ENCODE measurements around the gene PIGL. TPM values are rescaled to one million over a fixed set of nuclear protein-coding genes. Genes with fewer than 3 reads are reported as not detected.

PIGL gene
- polyA plus RNA-seq, 1 donor: 49.0 TPM

- WGBS (ENCODE audit: insufficient coverage, low lambda C conversion rate): no CpG with 5 or more reads among the region's 3 CpGs
- H3K27me3 ChIP-seq (ENCODE audit: control insufficient read depth, insufficient read depth, low read length): no peaks in the 10 kb centered on the region
- no peaks in the 10 kb centered on the region for H3K36me3 ChIP-seq (ENCODE audit: control insufficient read depth, insufficient read depth, low read length)
- H3K4me1 ChIP-seq (ENCODE audit: control insufficient read depth, insufficient read depth, low read length): no peaks in the 10 kb centered on the region
- H3K27ac ChIP-seq (ENCODE audit: low read length): no peak overlapping the region
- DNase-seq: no peak
- no peak overlapping the region for H3K4me3 ChIP-seq (ENCODE audit: low read length)
- H3K9me3 ChIP-seq (ENCODE audit: control insufficient read depth, low read depth, low read length): no peaks in the 10 kb centered on the region
Observed at GRCh38 chr17:16272111-16272840, 55.3 kb downstream of the PIGL start.

- Histone ChIP-seq H3K27me3 (ENCODE audit: control insufficient read depth, insufficient read depth, low read length) (no peaks in the 10 kb centered on the region), H3K36me3 (ENCODE audit: control insufficient read depth, insufficient read depth, low read length) (no peaks in the 10 kb centered on the region), H3K4me3 (ENCODE audit: low read length) (no peak overlapping the region), H3K4me1 (ENCODE audit: control insufficient read depth, insufficient read depth, low read length) (no peaks in the 10 kb centered on the region), H3K9me3 (ENCODE audit: control insufficient read depth, low read depth, low read length) (peaks cover 2% of the 10 kb centered on the region), H3K27ac (ENCODE audit: low read length) (no peak overlapping the region)
- WGBS (ENCODE audit: insufficient coverage, low lambda C conversion rate): 100% methylated on average over 1 of the region's 1 CpG
- no peak for DNase-seq
Observed at GRCh38 chr17:16273499-16273898, 56.5 kb downstream of the PIGL start.

GRCh38 chr17:16273929-16274339 lies 56.9 kb downstream of the PIGL start:
- no peak overlapping the region for H3K4me3 ChIP-seq (ENCODE audit: low read length)
- no peaks in the 10 kb centered on the region for H3K4me1 ChIP-seq (ENCODE audit: control insufficient read depth, insufficient read depth, low read length)
- no peaks in the 10 kb centered on the region for H3K27me3 ChIP-seq (ENCODE audit: control insufficient read depth, insufficient read depth, low read length)
- no peak overlapping the region for H3K27ac ChIP-seq (ENCODE audit: low read length)
- H3K36me3 ChIP-seq (ENCODE audit: control insufficient read depth, insufficient read depth, low read length): no peaks in the 10 kb centered on the region
- DNase-seq: no peak
- WGBS (ENCODE audit: insufficient coverage, low lambda C conversion rate): 90% methylated on average over 2 of the region's 6 CpGs
- peaks cover 2% of the 10 kb centered on the region for H3K9me3 ChIP-seq (ENCODE audit: control insufficient read depth, low read depth, low read length)

GRCh38 chr17:16275024-16275423 lies 58.0 kb downstream of the PIGL start:
- no peaks in the 10 kb centered on the region for H3K4me1 ChIP-seq (ENCODE audit: control insufficient read depth, insufficient read depth, low read length)
- no peak for DNase-seq
- no peak overlapping the region for H3K27ac ChIP-seq (ENCODE audit: low read length)
- WGBS (ENCODE audit: insufficient coverage, low lambda C conversion rate): 100% methylated on average over 2 of the region's 5 CpGs
- H3K4me3 ChIP-seq (ENCODE audit: low read length): no peak overlapping the region
- no peaks in the 10 kb centered on the region for H3K27me3 ChIP-seq (ENCODE audit: control insufficient read depth, insufficient read depth, low read length)
- H3K9me3 ChIP-seq (ENCODE audit: control insufficient read depth, low read depth, low read length): peaks cover 2% of the 10 kb centered on the region
- H3K36me3 ChIP-seq (ENCODE audit: control insufficient read depth, insufficient read depth, low read length): peaks cover under 1% of the 10 kb centered on the region

- H3K9me3 ChIP-seq (ENCODE audit: control insufficient read depth, low read depth, low read length): peaks cover 2% of the 10 kb centered on the region
- H3K4me1 ChIP-seq (ENCODE audit: control insufficient read depth, insufficient read depth, low read length): no peaks in the 10 kb centered on the region
- H3K4me3 ChIP-seq (ENCODE audit: low read length): no peak overlapping the region
- no peaks in the 10 kb centered on the region for H3K27me3 ChIP-seq (ENCODE audit: control insufficient read depth, insufficient read depth, low read length)
- WGBS (ENCODE audit: insufficient coverage, low lambda C conversion rate): 100% methylated on average over 1 of the region's 1 CpG
- H3K27ac ChIP-seq (ENCODE audit: low read length): no peak overlapping the region
- peaks cover 2% of the 10 kb centered on the region for H3K36me3 ChIP-seq (ENCODE audit: control insufficient read depth, insufficient read depth, low read length)
- DNase-seq: no peak
Observed at GRCh38 chr17:16277163-16277562, 60.2 kb downstream of the PIGL start.

GRCh38 chr17:16281351-16281750 lies 64.3 kb downstream of the PIGL start:
- WGBS (ENCODE audit: insufficient coverage, low lambda C conversion rate): no CpG with 5 or more reads among the region's 2 CpGs
- no peak for DNase-seq
- no peak overlapping the region for H3K4me3 ChIP-seq (ENCODE audit: low read length)

GRCh38 chr17:16282522-16282921 lies 65.5 kb downstream of the PIGL start:
- peaks cover 20% of the 10 kb centered on the region for H3K4me1 ChIP-seq (ENCODE audit: control insufficient read depth, insufficient read depth, low read length)

More at GRCh38 chr17:16281351-16281750, 64.3 kb downstream of the PIGL start:
- Histone ChIP-seq H3K27me3 (ENCODE audit: control insufficient read depth, insufficient read depth, low read length) (no peaks in the 10 kb centered on the region), H3K9me3 (ENCODE audit: control insufficient read depth, low read depth, low read length) (peaks cover 2% of the 10 kb centered on the region), H3K27ac (ENCODE audit: low read length) (no peak overlapping the region), H3K4me1 (ENCODE audit: control insufficient read depth, insufficient read depth, low read length) (peaks cover 8% of the 10 kb centered on the region), H3K36me3 (ENCODE audit: control insufficient read depth, insufficient read depth, low read length) (peaks cover 2% of the 10 kb centered on the region)

GRCh38 chr17:16283705-16284104 lies 66.7 kb downstream of the PIGL start:
- no peak for DNase-seq
- H3K27ac ChIP-seq (ENCODE audit: low read length): no peak overlapping the region
- no peaks in the 10 kb centered on the region for H3K27me3 ChIP-seq (ENCODE audit: control insufficient read depth, insufficient read depth, low read length)
- no CpG with 5 or more reads among the region's 9 CpGs for WGBS (ENCODE audit: insufficient coverage, low lambda C conversion rate)
- H3K4me3 ChIP-seq (ENCODE audit: low read length): no peak overlapping the region
- H3K36me3 ChIP-seq (ENCODE audit: control insufficient read depth, insufficient read depth, low read length): peaks cover 2% of the 10 kb centered on the region
- H3K9me3 ChIP-seq (ENCODE audit: control insufficient read depth, low read depth, low read length): no peaks in the 10 kb centered on the region
- H3K4me1 ChIP-seq (ENCODE audit: control insufficient read depth, insufficient read depth, low read length): peaks cover 30% of the 10 kb centered on the region

More at GRCh38 chr17:16282522-16282921, 65.5 kb downstream of the PIGL start:
- peaks cover 2% of the 10 kb centered on the region for H3K36me3 ChIP-seq (ENCODE audit: control insufficient read depth, insufficient read depth, low read length)
- H3K4me3 ChIP-seq (ENCODE audit: low read length): no peak overlapping the region
- no peak overlapping the region for H3K27ac ChIP-seq (ENCODE audit: low read length)
- H3K27me3 ChIP-seq (ENCODE audit: control insufficient read depth, insufficient read depth, low read length): no peaks in the 10 kb centered on the region
- no peak for DNase-seq
- peaks cover 2% of the 10 kb centered on the region for H3K9me3 ChIP-seq (ENCODE audit: control insufficient read depth, low read depth, low read length)

- Histone ChIP-seq H3K27me3 (ENCODE audit: control insufficient read depth, insufficient read depth, low read length) (no peaks in the 10 kb centered on the region), H3K4me3 (ENCODE audit: low read length) (no peak overlapping the region), H3K27ac (ENCODE audit: low read length) (peak overlapping the region; percentile 85), H3K4me1 (ENCODE audit: control insufficient read depth, insufficient read depth, low read length) (peaks cover 44% of the 10 kb centered on the region), H3K9me3 (ENCODE audit: control insufficient read depth, low read depth, low read length) (no peaks in the 10 kb centered on the region), H3K36me3 (ENCODE audit: control insufficient read depth, insufficient read depth, low read length) (no peaks in the 10 kb centered on the region)
- no peak for DNase-seq
- WGBS (ENCODE audit: insufficient coverage, low lambda C conversion rate): 53% methylated on average over 2 of the region's 6 CpGs
Observed at GRCh38 chr17:16285646-16286008, 68.6 kb downstream of the PIGL start.

GRCh38 chr17:16286009-16286946 lies 69.3 kb downstream of the PIGL start:
- Histone ChIP-seq H3K9me3 (ENCODE audit: control insufficient read depth, low read depth, low read length) (no peaks in the 10 kb centered on the region), H3K4me3 (ENCODE audit: low read length) (no peak overlapping the region), H3K36me3 (ENCODE audit: control insufficient read depth, insufficient read depth, low read length) (no peaks in the 10 kb centered on the region), H3K27me3 (ENCODE audit: control insufficient read depth, insufficient read depth, low read length) (no peaks in the 10 kb centered on the region), H3K27ac (ENCODE audit: low read length) (peak overlapping the region; percentile 85), H3K4me1 (ENCODE audit: control insufficient read depth, insufficient read depth, low read length) (peaks cover 44% of the 10 kb centered on the region)
- WGBS (ENCODE audit: insufficient coverage, low lambda C conversion rate): 0% methylated on average over 1 of the region's 26 CpGs
- DNase-seq: peak; percentile 97 to 99
